GM19238 (cell line): Measurements from ENCODE around the gene DNAH10.

Experiments
- DNase-seq: peaks from one replicate; pipeline ENCODE4 v3.0.0; 2011; ENCODE audit warnings: low spot score; ENCODE audit not compliant: insufficient read length

The DNAH10 gene

DNA sequence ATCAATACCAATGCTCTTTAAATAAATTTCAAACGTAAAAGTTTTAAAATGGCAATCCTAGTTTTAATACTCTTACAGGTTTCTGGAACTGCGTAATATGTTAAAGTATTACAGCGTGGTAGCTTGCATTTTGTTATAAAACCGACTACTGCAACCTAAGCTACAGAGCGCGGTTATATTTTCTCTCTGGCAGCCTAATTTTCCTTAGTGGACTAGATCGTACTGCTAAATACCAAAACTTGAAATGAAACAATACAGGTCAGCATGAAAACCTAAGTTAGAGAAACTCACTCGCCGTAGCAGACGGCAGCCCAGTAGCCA is 209.3 kb downstream of the DNAH10 start:
- DNase-seq = no peak

GRCh38 chr12:123971770-123972456 is 209.8 kb downstream of the DNAH10 start:
- peak; percentile 16 for DNase-seq

- peak; percentile 96 for DNase-seq
Observed at GRCh38 chr12:123972457-123973401, 210.6 kb downstream of the DNAH10 start, which contains the start of the genes CCDC92 and ZNF664. TSS of gene CCDC92 (minus strand) at chr12:123972831. CDS start at chr12:123944305, 28,526 bp downstream. TSS of gene ZNF664 (plus strand) at chr12:123973215. CDS start at chr12:124012145, 38,930 bp downstream.

DNA sequence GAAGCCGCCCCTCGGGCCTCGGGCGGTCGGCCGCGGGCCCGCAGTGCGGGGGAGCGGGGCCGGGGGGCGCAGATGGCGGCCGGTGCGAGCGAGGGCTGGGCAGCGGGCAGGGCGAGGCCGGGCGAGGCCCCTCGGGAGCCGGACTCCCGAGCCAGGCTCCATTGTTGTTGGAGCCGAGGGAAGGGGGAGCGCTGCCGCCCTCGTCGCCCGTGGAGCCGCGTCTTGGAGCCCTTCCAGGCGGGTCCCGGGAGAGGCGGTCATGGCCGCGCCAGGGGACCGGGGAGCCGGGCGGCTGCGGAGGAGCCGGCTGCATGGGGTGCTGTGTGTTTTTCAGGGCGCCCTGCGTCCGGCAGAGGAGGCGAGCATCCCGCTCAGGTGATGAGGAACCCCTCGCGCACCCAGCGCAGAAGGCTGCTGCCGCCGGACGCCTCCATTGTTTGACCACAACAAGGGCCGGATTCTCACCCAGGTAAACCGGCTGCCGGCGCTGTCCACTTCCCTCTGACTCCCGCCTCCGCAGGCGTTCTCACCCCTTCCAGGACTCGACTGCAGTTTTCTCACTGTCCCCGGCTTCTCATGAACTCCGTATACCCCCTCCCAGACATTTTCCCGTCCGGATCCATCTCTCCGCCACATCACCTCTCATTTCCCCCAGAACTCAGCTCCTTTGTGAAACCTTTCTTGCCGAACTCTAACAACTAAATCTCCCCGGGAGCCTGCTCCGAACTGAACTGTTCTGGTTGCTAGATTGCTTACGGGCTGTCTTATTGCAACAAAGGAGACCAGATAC is 211.6 kb downstream of the DNAH10 start:
- DNase-seq = no peak

DNA sequence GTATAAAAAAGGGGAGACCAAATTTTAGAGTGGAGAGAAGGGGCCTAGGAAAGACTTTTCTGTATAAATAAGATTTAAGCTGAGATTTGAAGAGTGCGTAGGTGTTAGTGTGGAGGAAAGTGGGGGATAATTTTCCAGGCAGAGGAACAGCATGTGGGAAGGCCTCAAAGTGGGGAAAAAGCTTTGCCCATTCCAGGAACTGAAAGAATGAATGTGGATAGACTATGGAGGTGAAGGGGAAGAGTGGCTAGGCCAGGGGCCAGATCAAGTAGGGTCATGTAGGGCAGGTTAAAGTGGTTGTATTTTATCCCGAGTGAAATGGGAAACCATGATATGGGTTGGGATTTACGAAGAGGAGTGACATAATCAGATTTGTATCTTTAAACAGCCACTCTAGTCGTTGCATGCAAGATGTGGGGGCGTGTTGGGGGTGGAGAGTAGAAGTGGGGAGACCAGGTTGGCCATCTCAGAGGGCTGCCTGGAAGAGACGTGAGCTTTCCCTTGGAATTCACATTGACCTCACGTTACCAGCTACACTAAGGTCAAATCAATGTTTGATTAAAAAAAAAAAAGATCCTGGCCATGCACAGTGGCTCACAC is 214.2 kb downstream of the DNAH10 start:
- no peak for DNase-seq

GRCh38 chr12:123979566-123979965 is 217.5 kb downstream of the DNAH10 start:
- no peak for DNase-seq

GRCh38 chr12:123982269-123982668 is 220.2 kb downstream of the DNAH10 start:
- no peak for DNase-seq

DNA sequence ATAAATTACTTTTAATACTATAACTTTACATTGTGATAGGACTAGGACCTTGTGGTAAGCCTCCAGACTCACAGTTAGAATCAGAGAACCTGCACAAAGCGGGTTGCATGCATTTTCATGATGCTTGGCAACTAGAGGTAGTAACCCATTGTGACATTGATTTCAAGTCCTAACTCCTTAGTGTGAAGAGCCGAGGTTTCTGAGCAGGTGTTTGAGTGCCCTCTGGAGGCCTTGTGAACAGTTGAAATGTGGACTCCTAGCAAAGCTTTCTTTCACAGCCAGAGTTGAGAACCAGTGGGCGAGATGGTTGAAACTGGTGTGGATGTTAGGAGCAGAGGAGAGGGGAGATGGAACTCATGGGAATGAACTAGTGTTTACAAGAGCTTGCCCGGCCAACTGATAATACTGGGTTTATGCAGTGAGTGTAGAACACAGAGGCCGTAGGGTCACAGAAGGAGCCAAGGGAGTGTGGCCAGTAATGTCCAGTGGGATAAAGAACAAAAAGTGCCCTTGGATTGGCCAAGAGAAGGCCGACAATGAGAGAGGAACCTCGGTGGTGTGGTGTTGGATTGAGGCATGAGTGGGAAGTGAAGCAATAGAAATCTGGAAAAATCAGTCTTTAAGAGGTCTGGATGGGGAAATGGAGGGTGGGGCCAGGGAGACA is 221.9 kb downstream of the DNAH10 start:
- no peak for DNase-seq

DNA sequence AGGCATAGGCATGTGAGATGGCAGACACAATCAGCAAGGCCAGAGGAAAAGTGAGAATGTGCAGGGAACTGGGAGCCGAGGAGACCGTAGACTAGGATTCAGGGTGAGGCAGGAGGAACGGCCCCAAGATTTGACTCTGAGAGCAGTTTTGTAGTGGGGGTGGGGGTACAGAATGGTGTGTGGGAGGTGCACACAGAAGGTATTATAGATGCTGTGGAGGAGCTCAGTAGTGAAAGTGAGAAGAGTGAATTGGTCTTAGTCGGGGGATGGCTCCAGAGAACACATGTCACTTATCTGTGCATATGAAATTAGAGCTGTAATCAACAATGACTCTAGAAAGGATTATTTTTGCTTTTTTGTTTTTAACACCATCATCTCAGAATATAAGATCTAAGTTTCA is 222.8 kb downstream of the DNAH10 start:
- DNase-seq = no peak
